K562 (cell line): ENCODE results near the gene KMT5B. TPM values are rescaled to one million over a fixed set of nuclear protein-coding genes. Genes with fewer than 3 reads are reported as not detected.
A peak's percentile ranks its signal among the peaks of the same experiment; 100 is the strongest.

Experiments used
- CCAR2 ChIP-seq: fragments of 200-400 bp; formaldehyde crosslinking; IDR thresholded peaks from 2 replicates; pipeline ENCODE4 v1.6.1; 2017; ENCODE audit warnings: mild to moderate bottlenecking, low read depth, low read length
- FOSL1 ChIP-seq: fragments of 200-800 bp; sonication (Bioruptor generic); conservative IDR thresholded peaks from 2 replicates; pipeline ENCODE4 v1.6.1; 2016; ENCODE audit warnings: missing genetic modification characterization, missing compliant biosample characterization
- JUND ChIP-seq, 2 experiments: IDR thresholded peaks; 2 replicates in 1 of 2; 3 replicates in 1 of 2; pipeline ENCODE4 v1.6.1; 2011; ENCODE audit warnings: borderline replicate concordance in 2 of 2, low read depth in 2 of 2, low read length in 2 of 2, improper control_type of control experiment in 1 of 2, missing biosample characterization in 1 of 2, missing genetic modification characterization in 1 of 2, missing genetic modification reagents in 1 of 2
- KAT7 ChIP-seq: sonication (generic); formaldehyde crosslinking; IDR thresholded peaks from 2 replicates; pipeline ENCODE4 v1.8.0; 2022; ENCODE audit warnings: missing genetic modification reagents, mild to moderate bottlenecking, borderline replicate concordance
- MAZ ChIP-seq, 2 experiments: fragments of 450-650 bp in 1 of 2; sonication (generic) in 1 of 2; formaldehyde crosslinking; IDR thresholded peaks in 1 of 2; conservative IDR thresholded peaks in 1 of 2; 2 replicates each; pipeline versions ENCODE4 v1.4.0 to v1.5.0; 2020; ENCODE audit warnings: mild to moderate bottlenecking in 1 of 2, missing genetic modification reagents in 1 of 2
- MBD2 ChIP-seq: sonication (generic); IDR thresholded peaks from 2 replicates; pipeline ENCODE4 v1.6.1; 2016; ENCODE audit warnings: low read depth, borderline replicate concordance
- MTF1 ChIP-seq: fragments of 250-450 bp; sonication (Bioruptor Pico); IDR thresholded peaks from 2 replicates; pipeline ENCODE4 v1.9.0; 2021; ENCODE audit warnings: moderate library complexity, mild to moderate bottlenecking, inconsistent platforms, borderline replicate concordance
- PHTF2 ChIP-seq: fragments of 250-450 bp; sonication (Bioruptor Pico); IDR thresholded peaks from 2 replicates; pipeline ENCODE4 v1.5.0; 2021; ENCODE audit warnings: mild to moderate bottlenecking
- SNRNP70 ChIP-seq: fragments of 200-400 bp; formaldehyde crosslinking; optimal IDR thresholded peaks from 2 replicates; pipeline ENCODE3; 2017; ENCODE audit warnings: low read depth, low read length
- TAF9B ChIP-seq: fragments of 450-650 bp; IDR thresholded peaks from 2 replicates; pipeline ENCODE4 v1.6.1; 2018; ENCODE audit warnings: mild to moderate bottlenecking; ENCODE audit not compliant: partially characterized antibody
- TCF7 ChIP-seq: sonication (generic); IDR thresholded peaks from 2 replicates; pipeline ENCODE4 v1.6.1; 2016; ENCODE audit warnings: antibody characterized with exemption, borderline replicate concordance
- U2AF1 ChIP-seq: fragments of 200-400 bp; formaldehyde crosslinking; optimal IDR thresholded peaks from 2 replicates; pipeline ENCODE3; 2017; ENCODE audit warnings: mild to moderate bottlenecking, low read depth, low read length, moderate library complexity
- YY1 ChIP-seq, 3 experiments: IDR thresholded peaks; 2 replicates each; pipeline ENCODE4 v1.6.1; 2011; ENCODE audit warnings: low read length in 2 of 3, mild to moderate bottlenecking in 2 of 3, moderate library complexity in 2 of 3, borderline replicate concordance in 1 of 3, control low read depth in 1 of 3, low read depth in 1 of 3; ENCODE audit not compliant: insufficient read depth in 3 of 3, insufficient replicate concordance in 2 of 3, control insufficient read depth in 1 of 3, insufficient read length in 1 of 3; ENCODE audit errors: extremely low read depth in 1 of 3
- ZNF316 ChIP-seq: fragments of 450-650 bp; IDR thresholded peaks from 2 replicates; pipeline ENCODE4 v1.6.1; 2016
- ZNF384 ChIP-seq: IDR thresholded peaks from 2 replicates; pipeline ENCODE4 v1.6.1; 2012; ENCODE audit warnings: low read depth, low read length, improper control_type of control experiment
- ZNF707 ChIP-seq: fragments of 250-450 bp; sonication (Bioruptor Pico); conservative IDR thresholded peaks from 2 replicates; pipeline ENCODE4 v1.8.0; 2022; ENCODE audit warnings: inconsistent platforms, mild to moderate bottlenecking, moderate library complexity
- ZNF717 ChIP-seq: fragments of 250-450 bp; sonication (Bioruptor Pico); IDR thresholded peaks from 2 replicates; pipeline ENCODE4 v1.5.0; 2021
- polyA plus RNA-seq, 8 experiments: library from polyadenylated mRNA; depleted of rRNA in 4 of 8; stranded (reverse) in 5 of 8; unstranded in 3 of 8; fragments of >200 nt; fragmentation: Nextera tagmentation in 2 of 8; fragmentation: Illumina TruSeq in 1 of 8; extraction: Ambion mirVana in 2 of 8; extraction: Trizol in 1 of 8; gene quantifications; 2 replicates each; pipeline versions ENCODE4 v1.2.1 to v1.2.3, GENCODE V29; 2011 to 2014; ENCODE audit warnings: inconsistent platforms in 1 of 8, missing spikeins in 1 of 8
- total RNA-seq, 7 experiments: library from RNA; depleted of rRNA in 6 of 7; stranded (reverse); fragments of >200 nt in 6 of 7; fragmentation: Illumina TruSeq in 2 of 7; extraction: Trizol in 2 of 7; gene quantifications; 2 replicates each; pipeline versions ENCODE4 v1.2.1 to v1.2.3, GENCODE V29; 2011 to 2021; ENCODE audit warnings: low replicate concordance in 1 of 7
- TF ChIP-seq, protein P1 (sequence below): fragments of 250-450 bp; sonication (Bioruptor Pico); IDR thresholded peaks from 2 replicates; pipeline ENCODE4 v1.4.0; 2020; ENCODE audit warnings: mild to moderate bottlenecking
- TF ChIP-seq, protein P2 (sequence below): sonication (generic); formaldehyde crosslinking; IDR thresholded peaks from 2 replicates; pipeline ENCODE4 v1.8.0; 2022; ENCODE audit warnings: mild to moderate bottlenecking, missing genetic modification reagents
- TF ChIP-seq, protein P3 (sequence below): fragments of 450-650 bp; conservative IDR thresholded peaks from 2 replicates; pipeline ENCODE4 v1.6.1; 2016; ENCODE audit warnings: missing genetic modification characterization, low read depth, mild to moderate bottlenecking, missing compliant biosample characterization, moderate library complexity

KMT5B gene
- total and polyA plus RNA-seq, 9 of the 15 experiments (the other 6 are each of a cell fraction or from before 2014, with no cell fraction given): 7.3 to 27.3 (median 20.9) TPM

DNA sequence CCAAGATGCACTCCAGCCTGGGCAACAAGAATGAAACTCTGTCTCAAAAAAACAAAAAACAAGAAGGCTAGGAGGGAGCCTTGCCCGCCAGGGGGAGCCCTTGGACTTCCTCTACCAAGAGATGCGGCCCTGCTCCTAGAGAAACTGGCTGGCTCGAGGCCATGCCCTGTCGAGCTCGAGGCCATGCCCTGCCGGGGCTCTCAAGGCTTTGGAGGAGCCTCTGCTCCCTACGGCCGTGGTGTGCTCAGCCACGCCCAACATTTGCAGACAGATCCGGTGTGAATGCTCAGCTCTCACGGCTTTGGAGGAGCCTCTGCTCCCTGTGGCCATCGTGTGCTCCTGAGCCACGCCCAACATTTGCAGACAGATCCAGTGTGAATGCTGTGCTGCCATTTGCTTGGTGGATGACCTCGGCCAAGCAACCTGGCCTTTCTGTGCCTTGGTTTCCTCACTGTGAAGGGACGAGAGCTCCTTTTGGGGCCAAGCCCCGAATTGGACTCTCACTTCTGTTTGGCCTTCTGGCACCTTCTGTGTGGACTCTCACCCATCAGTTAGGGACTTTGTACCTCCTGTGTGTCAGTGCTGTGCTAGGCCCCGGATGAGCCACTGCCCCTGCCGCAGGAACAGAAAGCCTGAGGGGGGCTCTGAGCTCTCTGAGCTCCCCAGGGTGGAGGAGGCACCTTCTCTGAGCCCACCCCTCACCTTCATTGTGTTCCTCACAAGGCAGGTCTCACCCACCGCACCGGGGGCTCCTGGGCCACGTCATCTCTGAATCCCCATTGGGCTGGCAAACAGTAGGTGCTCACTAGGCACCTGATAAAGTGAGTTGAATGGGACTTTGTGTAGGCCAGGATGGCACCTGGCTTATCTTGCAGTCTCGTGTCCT is 44.6 kb upstream of the KMT5B start (continued):
- TF ChIP-seq ZNF384 (peak; percentile 73; the same call in 1 of the 2 replicates), MTF1 (CRISPR knock-in tag) (no peak), CCAR2 (no peak), ZNF316 (no peak), YY1 (IDR thresholded peaks at IDR 0.05; ENCODE audit: borderline replicate concordance in 1 of 3, control insufficient read depth in 1 of 3, extremely low read depth in 1 of 3, insufficient read depth in 3 of 3, insufficient read length in 1 of 3, insufficient replicate concordance in 2 of 3, low read depth in 1 of 3, low read length in 2 of 3) (peak in 1 of 3 experiments; percentile 40), FOSL1 (tag) (0 out of 2 replicates have a peak, but pooled peaks have one; percentile 19), MAZ (CRISPR knock-in tag; conservative IDR thresholded peaks at IDR 0.05 in 1 of 2, IDR thresholded peaks at IDR 0.05 in 1 of 2) (peak; percentile 72 to 77), JUND (IDR thresholded peaks at IDR 0.05; ENCODE audit: borderline replicate concordance, low read depth, low read length) (peak; percentile 6; the same call in 1 of the 2 replicates), JUND (tag; IDR thresholded peaks at IDR 0.05; ENCODE audit: borderline replicate concordance, low read depth, low read length) (peak; percentile 27; the same call in 1 of the 3 replicates), TAF9B (no peak), SNRNP70 (no peak), PHTF2 (CRISPR knock-in tag) (no peak), KAT7 (no peak), ZNF717 (CRISPR knock-in tag) (no peak), MBD2 (no peak), TCF7 (no peak), U2AF1 (no peak), ZNF707 (CRISPR knock-in tag) (no peak)
- TF ChIP-seq, protein P1, sequence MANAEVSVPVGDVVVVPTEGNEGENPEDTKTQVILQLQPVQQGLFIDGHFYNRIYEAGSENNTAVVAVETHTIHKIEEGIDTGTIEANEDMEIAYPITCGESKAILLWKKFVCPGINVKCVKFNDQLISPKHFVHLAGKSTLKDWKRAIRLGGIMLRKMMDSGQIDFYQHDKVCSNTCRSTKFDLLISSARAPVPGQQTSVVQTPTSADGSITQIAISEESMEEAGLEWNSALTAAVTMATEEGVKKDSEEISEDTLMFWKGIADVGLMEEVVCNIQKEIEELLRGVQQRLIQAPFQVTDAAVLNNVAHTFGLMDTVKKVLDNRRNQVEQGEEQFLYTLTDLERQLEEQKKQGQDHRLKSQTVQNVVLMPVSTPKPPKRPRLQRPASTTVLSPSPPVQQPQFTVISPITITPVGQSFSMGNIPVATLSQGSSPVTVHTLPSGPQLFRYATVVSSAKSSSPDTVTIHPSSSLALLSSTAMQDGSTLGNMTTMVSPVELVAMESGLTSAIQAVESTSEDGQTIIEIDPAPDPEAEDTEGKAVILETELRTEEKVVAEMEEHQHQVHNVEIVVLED: no peak
- TF ChIP-seq, protein P2, sequence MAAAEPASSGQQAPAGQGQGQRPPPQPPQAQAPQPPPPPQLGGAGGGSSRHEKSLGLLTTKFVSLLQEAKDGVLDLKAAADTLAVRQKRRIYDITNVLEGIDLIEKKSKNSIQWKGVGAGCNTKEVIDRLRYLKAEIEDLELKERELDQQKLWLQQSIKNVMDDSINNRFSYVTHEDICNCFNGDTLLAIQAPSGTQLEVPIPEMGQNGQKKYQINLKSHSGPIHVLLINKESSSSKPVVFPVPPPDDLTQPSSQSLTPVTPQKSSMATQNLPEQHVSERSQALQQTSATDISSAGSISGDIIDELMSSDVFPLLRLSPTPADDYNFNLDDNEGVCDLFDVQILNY (CRISPR knock-in tag): no peak
- TF ChIP-seq, protein P3, sequence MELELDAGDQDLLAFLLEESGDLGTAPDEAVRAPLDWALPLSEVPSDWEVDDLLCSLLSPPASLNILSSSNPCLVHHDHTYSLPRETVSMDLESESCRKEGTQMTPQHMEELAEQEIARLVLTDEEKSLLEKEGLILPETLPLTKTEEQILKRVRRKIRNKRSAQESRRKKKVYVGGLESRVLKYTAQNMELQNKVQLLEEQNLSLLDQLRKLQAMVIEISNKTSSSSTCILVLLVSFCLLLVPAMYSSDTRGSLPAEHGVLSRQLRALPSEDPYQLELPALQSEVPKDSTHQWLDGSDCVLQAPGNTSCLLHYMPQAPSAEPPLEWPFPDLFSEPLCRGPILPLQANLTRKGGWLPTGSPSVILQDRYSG (tag): peak; percentile 70; the same call in 1 of the 2 replicates
